HG02981 (cell line): ENCODE results near the gene LDB2.

Experiments used
- ATAC-seq: cut with Tn5 transposase; IDR thresholded peaks from one replicate; pipeline ENCODE4 v1.9.1; 2021; ENCODE audit warnings: mild to moderate bottlenecking, moderate library complexity; ENCODE audit not compliant: unreplicated experiment

The LDB2 gene

DNA sequence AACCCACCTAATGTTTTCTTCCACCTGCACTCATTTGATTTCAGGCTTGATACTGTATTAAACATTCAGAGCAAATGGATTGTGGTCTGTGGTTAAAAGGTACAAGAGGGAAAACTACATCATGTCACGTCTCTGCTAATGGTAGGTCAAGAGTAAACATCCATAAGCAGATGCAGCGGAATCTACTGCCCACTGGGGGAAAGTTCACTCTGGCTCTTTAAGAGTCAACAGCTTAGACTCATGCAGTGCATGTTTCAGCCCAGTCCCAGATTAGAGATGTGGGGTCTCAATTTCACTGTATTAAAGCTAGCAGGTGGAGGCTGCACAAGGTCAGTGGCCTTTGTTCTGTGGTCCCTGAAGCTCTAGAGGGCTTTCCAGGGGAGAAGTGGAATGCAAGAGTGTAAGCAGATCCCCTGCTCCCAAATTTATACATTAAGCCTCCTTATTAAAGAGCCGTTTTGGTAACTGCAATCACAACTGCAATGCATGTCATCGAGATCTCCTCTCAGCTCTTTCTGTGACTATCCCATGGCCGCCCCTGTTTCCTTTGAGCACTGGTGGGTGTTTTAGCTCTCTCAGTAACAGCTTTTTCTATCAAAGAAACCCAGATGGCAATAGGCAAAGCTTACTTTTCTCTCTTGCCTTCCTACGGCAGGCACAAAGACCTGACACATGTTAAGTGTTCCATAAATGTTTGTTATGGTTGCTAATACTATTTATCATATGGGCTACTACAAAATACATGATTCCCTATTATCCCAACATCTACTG, 53.4 kb downstream of the LDB2 start:
- no peak for ATAC-seq

DNA sequence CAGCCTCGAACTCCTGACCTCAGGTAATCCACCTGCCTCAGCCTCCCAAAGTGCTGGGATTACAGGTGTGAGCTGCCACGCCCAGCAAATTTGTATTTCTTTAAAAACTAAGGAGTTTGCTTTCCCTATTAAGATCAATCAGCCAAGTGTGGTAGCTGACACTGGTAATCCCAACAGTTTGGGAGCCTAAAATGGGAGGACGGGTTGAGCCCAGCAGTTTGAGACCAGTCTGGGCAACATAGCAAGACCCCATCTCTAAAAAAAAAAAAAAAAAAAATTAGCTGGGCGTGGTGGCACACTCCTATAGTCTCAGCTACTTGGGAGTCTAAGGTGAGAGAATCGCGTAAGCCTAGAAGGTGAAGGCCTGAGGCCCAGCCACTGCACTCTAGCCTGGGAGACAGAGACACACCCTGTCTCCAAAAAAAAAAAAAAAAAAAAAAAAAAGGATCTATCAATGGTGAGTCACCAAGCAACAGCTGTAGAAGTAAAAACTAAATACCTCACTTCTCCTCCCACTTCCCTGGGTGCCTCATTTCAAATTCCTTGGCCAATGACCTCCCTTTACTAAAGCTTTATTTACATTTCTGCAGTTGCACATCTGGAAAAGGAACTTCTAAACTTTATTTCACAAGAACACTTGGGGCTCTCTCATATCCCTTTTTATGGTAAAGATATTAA, 54.5 kb downstream of the LDB2 start:
- ATAC-seq = no peak

DNA sequence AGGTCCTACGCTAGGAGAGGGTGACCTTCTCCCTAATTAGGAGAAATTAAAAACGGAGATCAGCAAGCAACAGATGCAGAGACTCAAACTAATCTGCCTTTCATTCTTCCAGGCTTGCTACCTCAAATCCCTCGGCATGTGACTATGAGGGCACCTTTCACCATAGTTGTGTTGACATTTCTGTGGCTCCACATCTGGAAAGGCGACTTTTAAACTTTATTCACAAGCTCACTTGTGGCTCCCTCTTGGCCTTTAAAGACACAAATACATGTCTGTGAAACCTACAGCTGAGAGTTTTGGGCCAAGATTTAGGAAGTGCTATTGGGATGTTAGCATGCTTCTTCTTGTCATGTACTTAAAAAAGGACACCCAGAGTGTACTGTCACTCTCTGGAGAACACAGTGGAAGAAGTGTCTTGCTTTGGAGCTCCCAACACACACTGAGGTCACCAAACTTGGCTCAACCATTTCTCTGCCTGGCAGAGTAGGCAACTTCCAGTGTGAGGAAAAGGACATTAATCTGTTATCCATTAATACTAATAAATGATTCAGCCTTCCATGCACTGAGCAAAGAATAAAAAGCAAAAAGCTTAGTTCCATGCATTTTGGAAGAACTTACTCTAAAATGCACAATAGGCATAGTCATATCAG, 60.1 kb downstream of the LDB2 start:
- no peak for ATAC-seq

DNA sequence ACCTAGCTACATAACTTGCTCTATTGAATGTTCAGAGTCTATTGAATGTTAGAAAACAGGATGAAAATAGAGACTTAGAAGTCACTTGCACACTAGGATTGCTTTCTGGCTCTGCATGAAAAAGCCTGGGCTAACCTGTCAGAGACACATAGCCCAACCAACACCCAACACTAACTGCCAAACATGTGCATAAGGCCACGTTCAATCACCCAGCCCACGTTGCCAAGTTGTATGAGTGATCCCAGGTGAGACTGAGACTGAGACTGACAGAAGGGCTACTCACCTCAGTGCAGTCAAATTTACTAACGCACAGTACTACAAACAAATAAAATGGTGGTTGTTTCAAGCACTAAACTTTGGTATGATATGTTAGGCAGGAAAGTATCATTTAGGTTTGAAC, 61.0 kb downstream of the LDB2 start:
- ATAC-seq = no peak

DNA sequence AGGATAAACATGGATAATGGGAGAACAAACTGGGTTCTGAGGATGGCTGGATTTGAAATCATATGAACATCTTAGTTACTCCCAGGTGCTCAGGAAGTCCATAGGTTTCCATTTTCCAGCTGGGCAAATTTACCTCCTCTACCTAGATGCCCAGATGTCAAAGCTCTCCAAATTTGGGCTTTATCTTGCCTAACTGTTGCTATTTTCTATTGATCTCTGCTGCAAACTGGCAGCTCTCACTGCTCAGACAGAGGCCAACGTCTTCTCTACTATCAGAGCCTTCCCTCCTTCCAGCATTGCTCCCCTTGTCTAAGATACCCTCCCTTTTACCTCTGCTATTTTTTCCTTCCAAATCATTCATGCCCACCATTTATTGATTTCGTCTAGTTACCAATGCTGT, 62.1 kb downstream of the LDB2 start:
- ATAC-seq = no peak

DNA sequence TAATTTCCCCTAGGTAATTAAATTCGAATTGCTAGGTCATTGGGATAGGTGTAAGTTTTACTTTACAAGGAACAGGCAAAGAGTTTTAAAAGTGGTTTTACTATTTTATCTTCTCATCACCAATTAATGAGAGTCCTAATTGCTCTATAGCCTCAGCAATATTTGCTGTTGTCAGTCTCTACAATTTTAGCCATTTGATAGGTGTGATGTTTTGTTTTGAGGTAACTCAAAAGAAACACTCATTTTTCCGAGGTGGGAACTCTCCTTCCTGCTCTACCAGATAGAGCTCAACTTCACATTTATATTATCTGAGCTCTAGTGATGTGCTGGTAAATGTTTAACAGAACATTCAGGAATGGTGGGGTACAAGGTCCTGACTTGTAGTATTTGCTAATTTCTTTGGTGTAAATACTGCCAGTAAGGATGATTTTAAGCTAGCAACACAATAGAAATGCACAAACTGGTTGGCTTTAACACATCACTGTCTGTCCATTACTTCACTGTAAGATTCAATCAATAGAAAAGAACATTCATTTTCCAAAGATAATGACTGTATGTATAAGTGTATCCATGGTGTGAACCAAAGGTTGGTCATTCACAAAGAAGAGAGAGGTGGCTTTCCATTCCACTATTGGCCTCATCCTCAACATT, 62.7 kb downstream of the LDB2 start:
- ATAC-seq = no peak

DNA sequence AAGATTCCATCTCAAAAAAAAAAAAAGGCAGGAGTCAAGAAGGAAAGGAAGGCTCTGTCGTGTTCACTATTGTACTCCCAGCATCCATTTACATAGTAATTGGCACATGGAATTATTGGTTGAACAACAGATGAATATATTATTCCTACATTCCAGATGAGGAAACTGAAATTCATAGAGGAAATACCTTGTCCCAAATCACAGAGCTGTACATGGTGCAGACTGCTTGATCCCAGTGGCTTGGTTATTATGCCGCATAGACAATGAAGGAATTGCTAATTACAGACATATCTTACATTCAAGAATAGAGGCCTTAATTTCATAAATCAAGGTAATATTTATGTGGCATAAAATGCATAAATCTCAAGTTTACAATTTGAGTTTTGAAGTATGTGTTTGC, 63.6 kb downstream of the LDB2 start:
- no peak for ATAC-seq

DNA sequence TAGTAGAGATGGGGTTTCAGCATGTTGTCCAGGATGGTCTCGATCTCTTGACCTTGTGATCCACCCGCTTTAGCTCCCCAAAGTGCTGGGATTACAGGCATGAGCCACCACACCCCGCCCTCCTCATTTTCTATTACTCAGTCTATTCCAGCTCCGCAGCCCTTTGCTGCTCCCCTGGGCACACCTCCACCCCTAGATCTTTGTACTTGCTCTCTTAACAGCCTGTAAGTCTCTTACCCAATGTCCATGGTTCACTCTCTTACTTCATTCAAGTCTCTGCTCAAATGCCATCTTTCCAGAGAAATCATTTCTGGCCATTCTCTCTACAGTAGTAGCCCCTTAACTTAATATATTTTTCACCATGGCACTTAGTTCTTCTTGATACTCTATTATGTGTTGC, 64.7 kb downstream of the LDB2 start:
- no peak for ATAC-seq

DNA sequence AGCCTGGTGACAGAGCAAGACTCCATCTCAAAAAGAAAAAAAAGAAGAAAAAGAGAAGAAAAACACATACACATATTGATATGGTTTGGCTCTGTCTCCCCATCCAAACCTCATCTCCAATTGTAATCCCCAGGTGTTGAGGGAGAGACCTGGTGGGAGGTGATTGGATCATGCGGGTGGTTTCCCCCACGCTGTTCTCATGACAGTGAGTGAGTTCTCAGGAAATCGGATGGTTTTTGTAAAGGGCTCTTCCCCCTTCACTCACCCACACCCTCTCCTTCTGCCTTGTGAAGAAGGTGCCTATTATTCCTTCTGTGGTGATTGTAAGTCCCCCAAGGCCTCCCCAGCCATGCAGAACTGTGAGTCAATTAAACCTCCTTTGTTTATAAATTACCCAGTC, 68.4 kb downstream of the LDB2 start:
- ATAC-seq = no peak

DNA sequence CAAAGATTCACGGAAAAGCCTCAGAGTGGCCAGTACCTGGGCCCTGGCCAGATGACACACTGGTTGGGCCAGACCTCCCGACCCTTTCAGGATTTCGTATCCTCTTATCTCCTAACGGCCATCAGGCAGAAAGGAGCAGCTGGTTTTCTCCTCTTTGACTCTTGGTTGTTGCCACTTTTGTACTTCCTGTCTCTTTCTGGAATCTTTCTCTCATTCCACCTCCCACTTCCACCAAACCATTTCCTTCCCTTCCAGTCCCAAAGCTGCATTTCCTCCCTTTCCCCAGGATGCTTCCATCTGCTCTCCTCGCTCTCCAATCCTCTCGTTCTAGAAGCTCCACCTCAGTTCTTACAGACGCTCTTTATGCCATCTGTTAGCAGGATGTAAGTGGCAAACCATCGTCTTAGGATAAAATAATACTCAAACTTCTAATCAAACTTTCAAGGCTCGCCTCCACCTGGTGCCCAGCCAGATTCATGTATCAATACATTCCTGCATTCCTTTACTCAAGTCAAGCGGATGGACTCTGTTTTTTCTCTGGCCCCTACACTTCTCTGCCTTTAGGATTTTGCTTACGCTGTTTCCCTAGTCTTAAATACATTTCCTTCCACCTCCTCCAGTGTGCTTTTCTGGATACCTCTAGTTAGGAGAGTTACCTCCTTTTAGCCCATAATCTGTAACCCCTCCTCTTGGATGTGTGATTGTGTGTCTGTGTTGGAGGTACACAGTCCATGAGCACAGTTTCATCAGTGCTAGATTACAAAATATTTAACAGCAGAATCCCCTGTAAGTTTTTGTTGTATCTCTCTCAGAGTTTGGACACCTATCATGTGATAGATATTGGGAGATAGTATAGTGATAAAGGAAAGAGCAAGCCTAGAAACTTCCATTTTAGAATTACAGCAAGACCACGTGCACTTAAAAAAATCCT, 70.4 kb downstream of the LDB2 start:
- no peak for ATAC-seq

DNA sequence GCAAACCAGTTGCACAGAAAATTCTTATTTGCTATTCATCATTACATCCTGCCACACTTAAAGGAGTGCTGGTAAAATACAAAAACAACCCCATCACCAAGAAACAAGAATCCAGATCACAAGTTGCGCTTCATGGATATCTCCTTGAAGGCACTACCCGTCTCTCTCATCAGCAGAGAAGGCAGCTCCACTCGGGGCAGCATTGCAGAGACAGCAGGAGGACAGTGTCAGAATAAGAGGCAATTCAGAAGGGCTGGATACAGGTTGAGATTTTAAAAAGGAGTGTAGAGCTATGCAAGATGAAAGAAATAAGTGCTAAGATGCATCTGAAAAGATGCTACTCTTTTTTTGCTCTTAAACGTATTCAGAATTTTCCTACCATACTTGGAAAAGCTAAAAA, 71.4 kb downstream of the LDB2 start:
- ATAC-seq = no peak

DNA sequence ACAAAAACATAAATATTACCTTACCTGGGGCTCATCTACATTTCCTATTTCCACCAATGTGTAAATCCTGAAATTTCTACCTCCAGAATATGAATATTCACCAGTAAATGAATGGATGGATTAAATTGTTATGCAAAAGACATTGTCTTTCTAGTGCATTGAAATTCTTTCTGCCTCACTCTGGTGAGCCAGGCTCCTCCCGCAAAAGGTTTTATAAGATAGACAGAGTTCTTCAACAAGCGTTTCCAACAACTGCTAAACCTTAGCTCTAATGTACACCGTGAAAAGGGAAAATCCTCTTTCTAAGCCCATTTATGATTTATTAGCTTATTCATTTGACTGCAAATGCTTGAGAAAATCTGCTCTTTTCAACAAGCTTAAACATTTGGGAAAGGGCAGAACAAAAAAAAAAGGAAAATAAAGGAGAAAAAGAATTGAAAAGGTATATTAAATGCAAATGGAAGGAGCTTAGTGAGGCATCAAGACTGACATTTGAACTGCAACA, 72.0 kb downstream of the LDB2 start:
- no peak for ATAC-seq

DNA sequence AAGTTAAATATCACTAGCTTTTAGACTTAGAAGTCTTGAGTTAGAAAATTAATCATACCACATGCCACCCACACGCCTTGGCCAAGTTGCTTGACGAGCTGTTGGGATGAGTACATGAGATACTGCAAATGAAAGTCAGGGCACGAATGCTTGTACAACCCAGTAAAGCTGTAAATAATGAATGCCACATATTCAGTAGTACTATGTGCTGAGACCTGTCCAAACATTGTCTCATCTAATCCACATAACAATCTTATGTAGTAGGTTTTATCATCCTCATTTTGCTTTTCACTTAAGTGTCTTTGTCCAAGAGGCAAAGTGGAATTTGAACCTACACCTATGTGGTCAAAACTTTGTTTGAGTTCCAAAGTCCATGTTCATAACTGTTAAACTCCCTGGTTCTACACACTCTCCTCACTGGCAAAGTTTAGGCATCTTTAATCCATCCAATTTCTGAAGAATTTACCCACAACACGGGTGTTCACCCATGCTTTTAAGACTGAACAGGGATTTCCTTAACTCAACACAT, 74.1 kb downstream of the LDB2 start:
- no peak for ATAC-seq

DNA sequence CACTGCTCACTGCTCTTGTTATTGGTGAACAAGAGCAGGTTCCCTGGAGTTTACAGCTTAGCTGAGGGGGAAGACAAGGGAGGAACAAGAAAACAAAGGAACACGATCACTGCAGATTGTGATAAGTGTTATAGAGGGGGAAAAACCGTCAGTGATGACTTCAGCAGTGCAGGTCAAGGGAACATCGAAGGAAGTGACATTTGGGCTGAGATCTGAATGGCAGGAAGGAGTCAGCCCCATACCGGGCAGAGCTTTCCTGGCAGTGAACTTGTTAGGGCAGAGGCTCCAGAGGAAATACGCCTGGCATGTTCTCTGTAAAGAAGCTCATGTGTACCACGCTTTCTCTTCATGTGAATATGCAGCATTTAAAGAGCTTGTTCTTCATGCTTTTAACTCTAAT, 78.1 kb downstream of the LDB2 start:
- no peak for ATAC-seq

DNA sequence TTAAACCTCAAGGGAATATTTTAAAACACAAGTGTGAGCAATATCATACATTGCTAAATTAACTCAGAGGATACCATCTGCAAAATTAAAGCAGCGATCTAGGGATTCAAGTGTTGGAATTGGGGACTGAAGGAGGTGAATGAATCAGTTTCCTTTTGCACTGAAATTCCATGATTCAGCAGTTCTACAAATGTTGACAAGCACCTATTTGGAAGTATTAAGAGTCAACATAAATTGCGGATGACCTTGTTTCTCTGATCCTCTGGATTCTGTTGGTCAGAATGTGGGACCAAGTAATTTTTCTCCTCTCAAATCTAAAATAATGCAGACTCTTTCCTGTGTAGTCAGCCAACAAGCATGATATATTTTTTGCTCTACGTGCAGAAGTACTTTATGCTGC, 78.8 kb downstream of the LDB2 start:
- no peak for ATAC-seq

DNA sequence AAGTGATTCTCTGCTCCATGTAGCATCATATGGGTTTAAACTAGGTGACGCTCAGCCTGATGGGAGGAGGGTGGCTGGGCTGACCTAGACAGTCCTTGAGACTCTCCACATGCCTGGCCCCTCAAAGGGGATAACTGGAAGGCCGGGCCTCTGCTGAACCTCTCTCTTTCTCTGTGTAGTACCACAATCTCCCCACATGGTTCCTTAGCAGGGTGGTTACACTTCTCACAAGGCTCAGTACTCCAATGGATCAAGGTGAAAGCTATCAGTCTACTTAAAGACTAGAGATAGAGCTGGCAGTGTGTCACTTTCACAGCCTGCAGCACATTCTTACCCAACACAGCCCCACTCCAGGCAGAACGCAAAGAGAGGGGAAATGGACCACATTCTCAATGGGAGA, 80.4 kb downstream of the LDB2 start:
- no peak for ATAC-seq

DNA sequence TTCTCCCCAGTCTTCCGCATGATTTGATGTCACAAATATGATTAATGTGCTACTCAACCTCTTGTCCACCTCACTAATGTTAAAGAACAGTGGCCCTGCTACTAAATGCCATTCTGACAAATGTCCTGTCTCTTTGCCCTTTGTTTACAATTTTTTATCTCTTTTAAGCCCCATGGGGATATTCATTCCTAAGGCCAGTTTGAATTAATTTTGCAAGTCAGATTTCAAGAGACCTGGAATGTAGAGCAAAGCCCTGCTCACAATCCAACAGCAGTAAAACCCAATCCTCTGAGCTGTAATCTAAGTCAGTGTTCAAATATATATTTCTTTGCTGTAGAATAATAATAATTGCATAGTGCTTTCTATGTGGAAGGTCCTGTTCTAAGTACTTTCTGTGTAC, 81.2 kb downstream of the LDB2 start:
- ATAC-seq = no peak

DNA sequence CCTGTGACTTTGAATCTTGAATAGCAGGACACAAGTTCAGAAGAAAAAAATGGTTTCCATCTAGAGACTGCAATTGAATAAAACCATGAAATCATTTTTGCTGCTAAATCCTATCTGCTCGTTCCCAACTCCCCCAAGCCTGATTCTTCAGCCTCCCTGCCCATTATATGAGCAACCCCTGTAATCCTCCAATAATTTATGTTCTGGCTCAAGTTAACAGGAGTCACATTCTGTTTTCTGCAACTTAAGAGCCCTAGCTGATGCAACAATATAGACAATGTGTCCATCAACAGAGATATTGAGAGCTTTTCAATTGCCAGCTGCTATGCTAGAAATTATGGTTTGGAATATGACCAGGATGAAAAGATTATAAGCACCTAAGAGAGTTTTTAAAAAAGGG, 84.1 kb downstream of the LDB2 start:
- ATAC-seq = no peak

DNA sequence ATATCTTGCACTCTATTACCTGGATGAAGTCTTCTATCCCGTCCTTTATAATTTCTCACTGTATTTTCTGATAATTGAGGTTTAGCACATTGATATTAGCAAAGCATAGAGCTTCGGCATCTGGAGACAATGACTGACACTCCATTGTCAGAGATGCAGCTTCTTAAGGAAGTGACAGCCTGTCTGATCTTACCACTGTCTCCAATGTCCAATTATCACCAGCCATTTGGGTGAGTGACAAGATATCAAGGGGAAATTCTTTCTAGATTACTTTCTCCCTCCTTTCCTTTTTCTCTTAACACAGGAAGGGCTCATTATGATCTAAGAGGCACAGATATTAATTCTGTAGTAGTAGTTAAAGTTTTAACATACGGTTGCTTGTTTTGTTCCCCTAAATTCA, 86.4 kb downstream of the LDB2 start:
- ATAC-seq = no peak

DNA sequence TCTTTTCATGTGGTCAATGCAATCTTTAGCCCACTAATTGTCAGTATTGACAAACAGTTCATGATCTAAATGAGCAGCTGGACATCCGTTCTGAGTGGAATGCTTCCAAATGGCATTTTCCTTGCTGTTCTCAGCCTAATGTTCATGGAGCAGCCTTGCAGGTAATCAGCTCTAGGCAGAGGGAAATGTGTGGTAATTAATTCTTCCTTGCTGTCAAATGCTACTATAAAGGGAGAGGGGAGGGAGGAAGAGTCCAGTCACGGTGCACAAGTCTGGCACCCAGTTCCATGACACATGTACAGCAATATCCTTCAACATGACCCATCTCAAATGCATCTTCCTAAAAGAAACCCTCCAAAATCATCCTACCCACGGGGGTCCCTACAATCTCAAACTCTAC, 88.5 kb downstream of the LDB2 start:
- ATAC-seq = no peak
